Activated T-cell treated with anti-CD3 and anti-CD28 coated beads, Interleukin-2, amount 50 U/mL, for 1 hour (primary cell): ENCODE measurements around the gene HPD.

Experiments used
- DNase-seq: peaks from one replicate; pipeline ENCODE4 v3.0.0-alpha.2; 2020

The HPD gene

DNA sequence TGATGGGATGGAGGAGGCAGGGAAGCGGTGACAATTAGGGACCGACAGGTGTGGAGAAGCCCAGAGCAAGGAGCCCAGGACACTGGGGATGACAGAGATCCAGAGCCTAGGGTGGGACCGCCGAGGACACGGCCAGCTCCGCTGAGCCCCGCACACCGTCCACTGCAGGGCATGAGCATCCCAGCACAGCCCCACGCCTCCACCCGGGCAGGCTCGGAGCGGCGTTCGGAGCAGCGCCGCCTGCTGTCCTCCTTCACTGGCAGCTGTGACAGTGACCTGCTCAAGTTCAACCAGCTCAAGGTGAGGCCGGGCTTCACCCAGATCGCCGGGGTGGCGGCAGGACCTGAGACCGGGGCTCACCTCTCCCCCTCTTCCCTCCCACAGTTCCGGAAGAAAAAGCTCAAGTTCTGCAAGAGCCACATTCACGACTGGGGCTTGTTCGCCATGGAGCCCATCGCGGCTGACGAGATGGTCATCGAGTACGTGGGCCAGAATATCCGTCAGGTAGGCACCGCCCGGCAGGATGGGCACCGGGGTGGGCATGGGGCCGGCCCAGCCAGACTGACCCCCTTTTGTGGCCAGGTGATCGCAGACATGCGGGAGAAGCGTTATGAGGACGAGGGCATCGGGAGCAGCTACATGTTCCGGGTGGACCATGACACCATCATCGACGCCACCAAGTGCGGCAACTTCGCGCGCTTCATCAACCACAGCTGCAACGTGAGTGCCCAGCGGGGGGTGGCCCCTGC is 31.1 kb downstream of the HPD start:
- DNase-seq = no peak

DNA sequence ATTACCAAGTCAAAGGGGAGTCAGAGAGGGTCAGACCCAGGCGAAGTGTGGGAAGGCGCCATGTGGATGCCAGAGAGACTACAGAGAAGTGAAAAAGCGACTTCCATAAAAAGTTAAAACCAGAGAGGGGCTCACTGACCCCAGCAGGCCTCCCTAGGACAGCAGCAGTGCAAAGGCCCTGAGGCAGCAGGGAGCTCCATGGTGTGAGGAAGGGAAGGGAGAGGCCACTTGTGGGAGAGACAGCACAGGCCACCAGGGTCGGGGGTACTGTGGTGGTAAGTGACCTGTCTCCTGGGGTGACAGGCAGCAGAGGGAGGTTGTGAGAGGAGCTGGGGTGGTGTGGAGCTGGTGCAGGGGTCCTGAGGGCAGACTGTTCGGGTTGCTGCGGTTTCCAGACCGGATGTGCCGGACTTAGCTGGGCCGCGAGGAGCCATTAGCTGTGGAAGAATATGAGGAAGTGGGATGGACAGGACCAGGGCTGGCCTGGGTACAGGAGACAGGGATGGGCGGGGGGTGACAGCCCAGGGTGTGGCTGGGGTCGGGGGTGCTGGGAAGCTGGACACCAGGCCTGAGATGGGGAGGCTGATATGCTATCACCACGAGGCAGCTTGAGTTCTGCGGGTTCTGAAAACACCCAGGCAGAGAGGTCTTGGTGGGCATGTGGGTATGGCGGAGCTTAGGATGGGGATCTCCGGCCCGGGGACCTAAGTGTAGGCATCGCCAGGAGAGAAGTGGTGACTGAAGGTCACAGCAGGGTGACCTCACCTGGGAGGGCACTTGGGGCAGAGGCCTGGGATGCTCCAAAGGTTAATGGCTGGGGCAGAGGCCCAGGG is 32.1 kb downstream of the HPD start:
- DNase-seq = no peak

DNA sequence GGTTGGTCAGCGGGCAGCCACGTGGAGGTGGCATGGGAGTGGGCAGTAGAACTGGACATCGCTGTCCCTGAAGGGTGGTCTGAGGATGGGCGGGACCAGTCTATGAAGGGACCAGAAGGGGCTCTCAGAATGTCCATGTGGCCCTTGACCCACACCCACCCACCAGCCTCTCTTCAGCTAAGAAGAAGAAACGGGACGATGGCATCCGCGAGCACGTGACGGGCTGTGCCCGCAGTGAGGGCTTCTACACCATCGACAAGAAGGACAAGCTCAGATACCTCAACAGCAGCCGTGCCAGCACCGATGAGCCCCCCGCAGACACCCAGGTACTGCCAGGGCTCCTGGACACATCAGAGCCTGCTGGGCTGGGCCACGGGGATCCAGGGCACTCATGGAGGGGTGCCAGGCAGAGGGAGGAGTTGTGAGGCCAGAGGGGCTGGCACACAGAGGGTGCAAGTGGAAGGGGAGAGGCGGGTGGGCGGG is 33.6 kb downstream of the HPD start:
- no peak for DNase-seq

GRCh38 chr12:121823727-121824115 is 34.9 kb downstream of the HPD start:
- DNase-seq = no peak

DNA sequence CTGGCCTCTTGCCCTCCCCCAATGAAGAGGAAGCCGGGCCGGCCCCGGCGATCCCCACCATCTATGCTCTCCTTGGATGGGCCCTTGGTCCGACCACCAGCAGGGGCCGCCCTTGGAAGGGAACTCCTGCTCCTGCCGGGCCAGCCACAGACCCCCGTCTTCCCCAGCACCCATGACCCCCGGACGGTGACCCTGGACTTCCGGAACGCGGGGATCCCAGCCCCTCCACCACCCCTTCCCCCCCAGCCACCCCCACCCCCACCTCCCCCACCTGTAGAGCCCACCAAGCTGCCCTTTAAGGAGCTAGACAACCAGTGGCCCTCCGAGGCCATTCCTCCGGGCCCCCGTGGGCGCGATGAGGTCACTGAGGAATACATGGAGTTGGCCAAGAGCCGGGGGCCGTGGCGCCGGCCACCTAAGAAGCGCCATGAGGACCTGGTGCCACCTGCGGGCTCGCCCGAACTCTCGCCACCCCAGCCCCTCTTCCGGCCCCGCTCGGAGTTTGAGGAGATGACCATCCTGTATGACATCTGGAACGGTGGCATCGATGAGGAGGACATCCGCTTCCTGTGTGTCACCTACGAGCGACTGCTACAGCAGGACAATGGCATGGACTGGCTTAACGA is 35.4 kb downstream of the HPD start:
- no peak for DNase-seq

- no peak for DNase-seq
Measured at GRCh38 chr12:121822393-121823100, 36.1 kb downstream of the HPD start.

DNA sequence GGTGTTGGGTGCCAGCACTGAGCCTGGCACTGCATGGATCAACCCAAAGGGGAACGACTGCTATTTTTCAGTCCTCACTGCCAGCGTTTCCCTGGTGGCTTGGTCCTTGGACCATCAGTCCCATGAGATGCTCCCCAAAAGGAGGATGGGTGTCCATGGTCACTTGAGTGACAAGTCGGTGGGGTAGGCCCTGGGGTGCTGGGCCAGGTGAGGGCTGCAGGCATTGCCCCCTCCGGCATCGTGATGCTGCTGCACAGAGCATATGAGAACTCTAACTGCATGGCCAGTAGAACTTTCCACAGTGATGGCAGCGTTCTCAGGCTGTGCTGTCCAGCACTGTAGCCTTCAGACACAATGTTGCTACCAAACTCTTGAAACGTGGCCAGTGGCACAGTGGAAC is 38.6 kb downstream of the HPD start:
- peak; percentile 16 for DNase-seq

GRCh38 chr12:121819212-121819949 is 39.3 kb downstream of the HPD start:
- DNase-seq = peak; percentile 18

- DNase-seq = no peak
Measured at GRCh38 chr12:121817648-121818043, 41.0 kb downstream of the HPD start.

DNA sequence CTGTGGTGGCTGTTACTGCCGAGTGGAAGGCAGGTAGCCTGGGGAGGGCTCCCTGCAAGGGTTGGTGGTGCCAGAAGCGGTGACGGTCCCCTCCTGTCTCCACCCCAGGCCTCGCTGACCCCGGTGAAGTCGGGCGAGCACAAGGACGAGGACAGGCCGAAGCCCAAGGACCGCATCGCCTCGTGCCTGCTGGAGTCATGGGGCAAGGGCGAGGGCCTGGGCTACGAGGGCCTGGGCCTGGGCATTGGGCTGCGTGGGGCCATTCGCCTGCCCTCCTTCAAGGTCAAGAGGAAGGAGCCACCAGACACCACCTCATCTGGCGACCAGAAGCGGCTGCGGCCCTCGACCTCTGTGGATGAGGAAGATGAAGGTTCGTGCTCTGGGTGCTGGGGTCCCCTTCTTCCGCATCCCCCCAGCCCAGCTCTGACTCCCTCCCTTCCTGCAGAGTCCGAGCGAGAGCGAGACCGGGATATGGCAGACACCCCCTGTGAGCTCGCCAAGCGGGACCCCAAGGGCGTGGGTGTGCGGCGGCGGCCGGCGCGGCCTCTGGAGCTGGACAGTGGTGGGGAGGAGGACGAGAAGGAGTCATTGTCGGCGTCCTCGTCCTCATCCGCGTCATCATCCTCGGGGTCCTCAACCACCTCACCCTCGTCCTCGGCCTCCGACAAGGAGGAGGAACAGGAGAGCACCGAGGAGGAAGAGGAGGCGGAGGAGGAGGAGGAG is 41.6 kb downstream of the HPD start:
- DNase-seq = no peak

DNA sequence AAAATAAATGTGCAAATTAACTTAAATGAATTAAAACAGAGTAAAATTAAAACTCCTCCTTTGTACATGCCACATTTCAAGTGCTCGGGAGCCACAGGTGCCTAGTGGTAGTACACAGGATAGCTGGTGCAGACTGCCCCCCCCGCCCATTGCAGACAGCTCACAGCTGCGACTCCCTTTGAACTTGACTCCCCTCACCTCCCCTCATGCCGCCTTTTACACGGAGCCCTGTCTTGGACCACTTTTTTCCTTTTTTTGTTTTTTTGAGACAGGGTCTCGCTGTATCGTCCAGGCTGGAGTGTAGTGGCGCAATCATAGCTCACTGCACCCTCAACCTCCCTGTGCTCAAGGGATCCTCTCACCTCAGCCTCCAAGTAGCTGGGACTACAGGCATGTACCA is 43.4 kb downstream of the HPD start:
- peak; percentile 18 for DNase-seq

DNA sequence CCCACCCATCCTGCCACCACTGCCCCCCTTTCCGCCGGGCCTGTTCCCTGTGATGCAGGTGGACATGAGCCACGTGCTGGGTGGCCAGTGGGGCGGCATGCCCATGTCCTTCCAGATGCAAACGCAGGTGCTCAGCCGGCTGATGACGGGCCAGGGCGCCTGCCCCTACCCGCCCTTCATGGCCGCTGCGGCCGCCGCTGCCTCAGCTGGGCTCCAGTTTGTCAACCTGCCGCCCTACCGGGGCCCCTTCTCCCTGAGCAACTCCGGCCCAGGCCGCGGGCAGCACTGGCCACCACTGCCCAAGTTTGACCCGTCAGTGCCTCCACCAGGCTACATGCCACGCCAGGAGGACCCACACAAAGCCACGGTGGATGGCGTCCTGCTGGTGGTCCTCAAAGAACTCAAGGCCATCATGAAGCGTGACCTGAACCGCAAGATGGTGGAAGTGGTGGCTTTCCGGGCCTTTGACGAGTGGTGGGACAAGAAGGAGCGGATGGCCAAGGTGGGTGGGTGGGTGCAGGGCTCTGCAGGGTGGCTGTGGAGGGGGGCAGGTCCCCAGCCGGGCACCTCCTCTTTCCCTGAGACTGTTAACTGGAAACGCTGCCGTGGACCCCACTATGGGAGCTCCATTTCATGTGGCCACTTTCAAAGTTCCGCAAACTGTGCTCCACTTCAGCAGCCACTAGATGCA is 44.1 kb downstream of the HPD start:
- no peak for DNase-seq

DNA sequence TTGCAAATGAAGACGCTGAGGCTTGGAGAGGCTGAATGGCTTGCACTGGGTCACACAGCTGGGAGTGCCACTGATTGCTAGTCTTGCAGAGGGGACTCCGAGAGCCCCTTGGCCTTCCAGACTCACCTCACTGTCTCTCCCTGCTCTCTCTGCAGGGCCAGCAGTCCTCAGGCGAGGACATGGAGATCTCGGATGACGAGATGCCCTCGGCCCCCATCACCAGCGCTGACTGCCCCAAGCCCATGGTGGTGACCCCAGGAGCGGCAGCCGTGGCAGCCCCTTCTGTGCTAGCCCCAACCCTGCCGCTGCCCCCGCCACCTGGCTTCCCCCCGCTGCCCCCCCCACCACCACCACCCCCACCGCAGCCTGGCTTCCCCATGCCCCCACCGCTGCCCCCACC is 44.7 kb downstream of the HPD start:
- no peak for DNase-seq

DNA sequence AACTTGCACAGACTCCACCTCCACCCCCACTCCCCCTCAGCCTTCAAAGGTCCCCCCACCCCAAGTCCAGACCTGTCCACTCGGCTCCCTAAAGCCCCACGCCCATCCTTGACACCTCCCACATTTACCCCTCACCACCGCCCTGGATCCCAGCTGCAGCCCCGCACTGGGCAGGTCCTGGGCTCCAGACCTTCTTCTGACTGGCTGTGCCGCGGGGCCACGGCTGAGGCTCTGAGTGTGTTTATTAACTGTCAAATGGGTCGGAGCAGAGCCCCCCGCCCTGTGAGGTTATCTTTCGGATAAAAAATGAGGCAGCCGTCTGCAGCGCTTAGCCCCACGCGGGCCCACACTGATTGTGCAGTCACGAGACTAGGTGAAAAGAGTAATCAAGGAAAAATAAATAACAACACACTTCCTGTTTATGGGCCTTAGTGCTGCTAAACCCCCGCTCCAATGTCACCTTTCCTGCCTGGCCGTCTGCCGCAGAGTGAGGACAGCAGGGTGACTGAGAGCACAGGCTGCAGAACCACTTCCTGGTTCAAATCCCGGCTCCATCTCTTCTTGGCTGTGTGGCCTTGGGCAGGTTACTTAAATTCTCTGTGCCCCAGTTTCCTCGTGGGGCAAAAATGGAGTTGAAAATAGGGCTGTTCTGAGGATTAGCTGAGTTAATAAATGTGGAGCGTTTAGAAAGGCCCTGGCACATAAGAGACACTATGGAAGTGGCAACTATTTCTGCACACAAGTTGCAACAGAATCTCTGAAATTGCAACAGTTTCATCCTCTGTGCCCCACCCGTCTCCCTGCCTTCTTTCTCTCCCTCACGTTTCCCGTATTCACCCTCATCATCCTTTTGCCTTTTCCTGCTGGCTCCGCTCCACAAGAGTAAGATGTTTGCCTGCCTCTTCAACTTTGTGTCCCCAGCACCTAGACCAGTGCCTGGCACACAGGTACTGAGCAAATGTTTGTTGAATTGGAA is 45.5 kb downstream of the HPD start:
- peak; percentile 21 for DNase-seq

- no peak for DNase-seq
Measured at GRCh38 chr12:121812320-121812871, 46.3 kb downstream of the HPD start.

DNA sequence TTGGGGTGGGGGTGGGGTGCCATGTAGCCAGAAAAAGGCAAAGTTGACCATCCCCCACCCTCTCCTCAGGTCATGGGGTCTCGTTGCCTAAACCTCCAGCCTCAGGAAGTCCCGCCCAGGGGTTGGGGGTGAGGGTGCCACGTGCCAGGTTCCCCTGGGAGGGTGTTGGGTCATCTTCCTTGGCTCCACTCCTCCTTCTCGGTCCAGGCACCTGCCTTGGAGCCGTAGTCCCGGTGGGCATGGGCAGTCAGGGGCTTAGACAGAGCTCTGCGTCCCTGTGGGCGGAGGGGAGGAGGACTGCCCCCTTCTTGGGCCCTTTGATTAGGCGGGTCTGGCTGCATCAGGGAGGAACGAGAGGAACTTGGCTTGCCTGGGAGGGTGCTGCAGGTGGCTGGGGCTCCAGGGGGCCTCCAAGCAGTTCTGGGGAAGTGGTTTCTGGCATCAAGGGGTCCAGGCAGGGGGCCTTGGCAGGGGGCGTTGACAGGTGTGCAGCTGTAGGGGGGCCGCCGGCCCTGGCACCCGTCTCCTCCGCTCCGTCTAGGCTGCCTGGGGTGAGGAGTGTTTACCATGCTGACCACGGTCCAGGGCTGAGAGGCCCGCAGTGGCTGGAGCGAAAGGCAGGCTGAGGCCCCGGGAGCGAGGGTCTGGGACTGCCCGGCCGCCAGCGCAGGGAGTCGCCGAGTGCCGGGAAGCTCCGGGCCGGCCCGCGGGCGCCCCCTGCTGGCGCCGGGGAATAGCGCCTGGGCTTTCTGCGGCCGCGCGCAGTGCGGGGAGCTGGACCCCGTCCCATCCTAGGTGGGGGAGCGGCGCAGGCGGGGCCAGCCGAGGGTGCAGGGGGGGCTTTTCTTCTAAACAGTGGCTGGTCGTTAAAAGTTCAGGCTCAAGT is 47.0 kb downstream of the HPD start:
- peak; percentile 82 for DNase-seq

GRCh38 chr12:121810833-121811433 is 47.7 kb downstream of the HPD start:
- DNase-seq = no peak
